HL-60/S4 (cell line): Measurements from ENCODE around the gene BORCS5.
"Not testable (repeated sequence)": the region's sequence is repeated elsewhere in the genome, so short reads cannot be mapped to it uniquely, and the experiment has no call there.

Experiments
- in situ Hi-C: fragments of 300-500 bp; cut with MboI; formaldehyde crosslinking; loops from 2 replicates; pipeline ENCODE4 v1.14.3; 2022; ENCODE audit warnings: low sequenced_read_pairs

BORCS5 gene

DNA sequence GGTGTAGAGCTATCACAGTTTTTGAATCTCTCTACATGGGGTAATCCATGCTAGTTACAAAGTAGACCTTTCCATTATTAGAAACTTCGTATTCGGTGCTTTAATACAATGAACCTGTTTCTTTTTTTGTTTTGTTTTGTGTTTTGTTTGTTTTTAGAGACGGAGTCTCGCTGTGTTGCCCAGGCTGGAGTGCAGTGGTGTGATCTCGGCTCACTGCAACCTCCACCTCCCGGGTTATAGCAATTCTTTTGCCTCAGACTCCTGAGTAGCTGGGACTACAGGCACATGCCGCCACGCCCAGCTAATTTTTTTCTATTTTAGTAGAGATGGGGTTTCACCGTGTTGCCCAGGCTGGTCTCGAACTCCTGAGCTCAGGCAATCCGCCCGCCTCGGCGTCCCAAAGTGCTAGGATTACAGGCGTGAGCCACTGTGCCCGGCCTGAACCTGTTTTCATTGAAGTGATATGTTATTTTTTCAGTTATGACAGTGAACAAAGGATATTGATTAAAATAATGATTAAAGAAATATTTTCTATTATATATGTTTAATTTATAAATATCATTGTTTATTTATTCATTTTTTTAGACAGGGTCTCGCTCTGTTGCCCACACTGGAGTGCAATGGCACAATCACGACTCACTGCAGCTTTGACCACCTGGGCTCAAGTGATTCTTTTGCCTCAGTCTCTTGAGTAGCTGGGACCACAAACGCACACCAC is 5.3 kb upstream of the BORCS5 start:
- in situ Hi-C loops = not testable (repeated sequence)

DNA sequence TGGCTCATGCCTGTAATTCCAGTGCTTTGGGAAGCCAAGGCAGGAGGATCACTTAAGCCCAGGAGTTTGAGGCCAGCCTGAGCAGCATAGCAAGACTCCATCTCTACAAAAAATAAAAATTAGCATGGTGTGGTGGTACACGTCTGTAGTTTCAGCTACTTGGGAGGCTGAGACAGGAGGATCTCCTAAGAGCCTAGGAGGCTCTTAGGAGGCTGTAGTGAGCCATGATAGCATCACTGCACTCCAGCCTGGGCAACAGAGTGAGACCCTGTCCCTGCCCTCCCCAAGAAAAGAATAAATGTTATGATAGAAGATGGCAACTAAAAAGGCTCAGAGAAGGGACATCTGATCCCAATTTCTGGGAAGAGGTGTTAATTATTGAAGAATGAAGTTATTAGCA is 3.6 kb upstream of the BORCS5 start:
- in situ Hi-C loops = no loop called here

DNA sequence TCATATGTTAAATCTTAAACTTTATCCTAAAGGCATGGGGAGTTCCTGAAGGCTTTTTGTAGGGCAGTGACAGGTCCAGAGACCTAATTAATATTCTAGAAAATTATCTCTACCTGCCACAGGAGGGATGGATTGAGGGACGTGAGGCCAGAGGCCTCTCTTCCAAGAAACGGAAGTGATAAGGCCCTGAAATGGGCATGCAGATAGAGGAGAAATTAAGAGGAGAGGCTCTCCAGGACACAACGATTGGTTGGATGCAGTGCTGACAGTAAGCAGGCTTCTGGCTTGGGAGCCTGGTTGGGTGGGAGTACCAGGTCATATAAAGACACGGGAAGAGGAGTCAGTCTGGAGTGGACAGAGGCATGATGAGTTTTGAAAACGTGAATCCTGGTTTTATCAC is 3.1 kb upstream of the BORCS5 start:
- in situ Hi-C loops = no loop called here

DNA sequence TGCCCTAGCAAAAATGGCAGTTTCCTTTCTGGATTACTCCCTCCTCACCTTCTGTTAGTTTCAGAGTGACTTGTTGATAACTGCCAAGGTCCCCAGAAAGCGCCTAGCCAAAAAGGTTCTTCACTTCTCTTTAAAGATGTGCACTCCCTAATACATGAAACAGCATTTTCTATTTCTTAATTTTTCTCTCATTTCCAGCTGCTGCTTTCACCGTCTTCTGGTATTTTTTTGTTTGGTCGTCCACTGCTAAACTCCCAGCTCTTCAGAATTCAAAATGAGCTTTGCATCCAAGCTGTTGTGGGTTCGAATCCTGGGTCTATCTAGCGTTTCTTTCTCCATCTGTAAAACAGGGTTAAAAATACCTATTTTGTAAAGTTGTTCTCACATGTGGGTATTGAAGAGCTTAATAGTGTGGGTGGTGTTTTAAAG is 397 bp upstream of the BORCS5 start:
- in situ Hi-C loops = no loop called here

DNA sequence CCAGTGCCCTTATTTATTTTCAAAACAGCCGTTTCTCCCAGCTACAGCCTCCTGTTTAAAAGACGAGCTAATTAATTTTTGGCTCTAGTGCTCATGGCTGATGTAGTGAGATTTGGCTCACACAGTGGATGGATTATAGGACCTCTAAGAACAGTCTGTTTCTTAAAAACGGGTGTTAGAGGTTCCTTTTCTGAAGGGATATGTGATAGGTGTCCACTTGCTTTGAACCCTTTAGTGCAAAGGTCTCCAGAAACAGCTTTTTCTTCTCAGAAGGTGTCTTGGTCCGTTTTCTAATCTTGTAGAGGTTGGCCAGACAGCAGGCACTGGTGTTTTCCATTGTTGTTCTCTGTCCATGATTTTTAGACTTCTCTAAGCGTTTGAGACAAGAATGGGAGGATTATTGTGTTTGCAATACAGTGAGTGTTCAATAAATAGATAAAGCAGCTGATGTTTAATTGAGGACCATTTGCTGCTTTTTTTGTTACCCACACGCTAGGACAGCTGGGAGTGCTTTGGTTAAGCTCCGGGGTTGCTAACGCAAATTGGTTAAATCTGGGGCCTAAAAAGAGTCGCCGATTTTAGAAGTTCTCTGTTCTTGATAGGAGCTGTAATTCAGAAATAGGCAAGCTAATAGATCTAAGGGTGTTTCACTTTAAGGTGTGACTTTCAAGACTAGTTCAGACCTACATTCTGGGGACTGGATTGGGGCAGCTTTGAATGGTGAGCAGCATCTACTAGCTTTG is 1.0 kb downstream of the BORCS5 start:
- in situ Hi-C loops = no loop called here

DNA sequence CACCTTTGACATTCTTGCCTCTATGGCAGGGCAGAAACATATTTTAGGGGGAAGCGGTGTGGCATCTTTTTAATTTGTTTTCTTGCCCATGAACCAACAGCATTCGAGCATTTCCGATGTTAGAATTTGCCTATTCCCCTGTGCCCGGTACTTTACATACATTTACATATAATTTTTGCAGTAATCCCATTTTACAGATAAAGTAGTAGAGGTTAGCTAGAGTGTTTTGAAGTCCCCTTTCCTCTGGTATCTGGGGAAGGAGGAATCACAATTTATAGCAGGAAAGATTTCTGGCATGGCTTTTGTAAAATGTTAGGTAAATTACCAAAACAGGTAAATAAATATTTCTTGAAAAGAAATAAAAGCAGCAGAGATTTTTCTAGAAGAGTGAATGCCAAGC is 1.6 kb downstream of the BORCS5 start:
- in situ Hi-C loops = no loop called here

DNA sequence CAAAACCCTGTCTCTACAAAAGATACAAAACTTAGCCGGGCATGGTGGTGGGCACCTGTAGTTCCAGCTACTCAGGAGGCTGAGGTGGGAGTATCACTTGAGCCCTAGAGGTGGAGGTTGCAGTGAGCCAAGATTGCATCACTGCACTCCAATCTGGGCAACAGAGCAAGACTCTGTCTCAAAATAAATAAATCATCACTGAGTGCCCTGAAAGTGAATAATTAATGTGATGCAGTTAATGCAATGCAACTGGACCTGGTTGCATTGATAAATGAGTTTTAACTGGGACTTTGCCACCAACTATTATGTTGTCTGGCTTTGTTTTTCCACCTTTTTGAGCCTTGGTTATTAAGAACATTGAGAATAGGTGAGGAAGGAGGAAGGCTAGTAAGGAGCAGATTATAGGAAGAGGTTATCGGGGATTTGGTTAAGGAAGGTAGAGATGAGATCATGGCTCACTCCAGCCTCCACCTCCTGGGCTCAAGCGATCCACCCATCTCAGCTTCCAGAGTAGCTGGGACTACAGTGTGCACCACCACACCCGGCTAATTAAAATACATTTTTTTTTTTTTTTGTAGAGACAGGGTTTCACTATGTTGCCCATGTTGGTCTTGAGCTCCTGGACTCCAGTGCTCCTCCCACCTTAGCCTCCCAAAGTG is 8.0 kb downstream of the BORCS5 start:
- in situ Hi-C loops = no loop called here

DNA sequence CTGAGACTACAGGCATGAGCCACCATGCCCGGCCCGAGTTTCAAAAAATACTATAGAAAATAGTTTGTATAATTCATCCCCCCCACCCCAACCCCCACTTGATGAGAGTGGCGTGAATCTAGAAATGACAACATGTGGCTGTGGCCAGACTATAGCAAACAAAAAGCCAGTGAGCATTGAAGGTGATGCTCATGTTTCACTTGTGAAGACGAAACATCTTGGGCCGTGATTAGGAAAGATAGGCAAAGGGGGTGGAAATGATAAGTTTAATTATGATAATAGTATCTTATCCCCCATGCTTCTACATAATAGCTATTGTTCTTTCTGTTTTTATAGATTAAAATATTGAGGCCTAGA is 8.5 kb downstream of the BORCS5 start:
- in situ Hi-C loops = no loop called here

DNA sequence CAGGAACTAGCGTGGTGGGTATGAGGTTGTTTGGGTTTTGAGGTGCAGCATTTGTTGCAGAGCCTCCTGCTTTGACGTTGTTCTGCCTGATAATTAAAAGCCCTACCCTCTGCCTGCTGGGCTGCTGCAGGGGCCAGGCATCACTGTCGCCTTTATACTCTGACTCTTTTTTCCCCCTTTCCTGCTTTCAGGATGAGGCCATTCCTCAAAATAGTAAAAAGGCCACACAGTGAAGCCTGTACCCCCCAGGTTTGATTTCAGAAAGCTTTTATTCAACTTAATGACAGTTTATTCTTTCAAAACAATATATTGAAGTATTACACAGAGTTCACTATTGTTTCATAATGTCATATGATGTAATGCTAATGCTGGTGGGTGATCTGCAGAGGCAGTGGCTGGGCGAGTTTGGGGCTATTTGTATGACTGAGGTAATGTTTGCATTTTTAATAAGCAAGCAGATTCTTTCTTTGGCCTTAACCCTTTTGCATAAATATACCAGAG is 9.1 kb downstream of the BORCS5 start:
- in situ Hi-C loops = no loop called here

DNA sequence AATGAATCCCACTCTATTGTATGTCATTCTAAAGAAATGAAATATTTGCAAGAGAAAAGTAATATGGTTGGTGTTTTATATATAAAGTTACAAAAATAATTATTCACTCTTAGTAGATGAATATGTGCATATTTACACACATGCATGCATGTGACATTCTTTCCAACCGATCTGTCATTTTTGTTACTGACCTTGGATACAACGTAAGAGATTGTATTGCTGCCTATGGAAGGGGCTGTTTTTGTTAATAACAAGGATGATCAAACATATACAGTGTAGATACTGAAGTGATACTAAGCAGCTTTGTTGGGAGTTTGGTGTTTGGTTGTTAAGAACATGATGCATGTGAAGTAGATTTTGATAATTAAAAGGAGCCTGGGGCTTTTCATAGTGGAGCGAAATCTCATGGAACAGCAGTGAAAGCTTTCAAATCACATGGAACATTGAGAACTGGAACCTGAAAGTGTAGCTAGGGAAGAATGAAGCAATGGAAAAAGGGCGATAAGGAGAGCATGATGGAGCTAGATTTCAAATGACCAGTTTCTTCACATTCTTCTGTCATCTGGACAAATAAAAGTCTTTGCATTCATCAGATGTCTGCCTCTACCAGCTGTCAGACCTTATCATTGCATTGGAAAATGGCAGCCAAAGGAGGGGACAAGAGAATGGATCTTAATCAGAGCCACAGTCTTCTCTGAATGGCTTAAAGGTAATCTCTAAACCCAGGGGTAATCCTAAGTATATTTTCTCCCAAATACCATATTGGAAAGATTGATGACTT is 10.0 kb downstream of the BORCS5 start:
- in situ Hi-C loops = no loop called here

DNA sequence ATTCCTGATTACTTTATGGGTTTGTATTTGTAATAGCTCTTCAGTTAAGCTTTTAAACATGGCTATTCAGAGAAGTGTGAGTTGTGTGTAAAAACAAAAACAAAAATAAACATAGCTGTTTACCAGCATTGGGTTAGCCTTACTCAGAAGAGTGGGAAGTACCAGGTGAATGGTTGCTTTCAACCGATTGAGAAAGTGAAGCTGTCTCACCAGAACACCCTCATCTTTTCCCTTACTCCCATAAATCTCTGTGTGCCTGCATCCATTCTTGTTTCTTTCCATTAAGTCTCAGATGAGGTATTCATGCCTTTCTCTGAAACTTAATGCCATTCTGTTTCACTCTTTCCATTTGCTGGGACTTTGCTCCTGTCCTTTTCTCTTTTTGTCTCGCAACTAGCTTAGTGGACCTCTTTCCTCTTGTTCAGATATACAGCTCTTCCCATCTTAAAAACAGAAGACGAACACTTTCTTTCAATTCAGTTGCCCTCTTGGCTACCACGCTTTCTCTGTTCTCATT is 10.7 kb downstream of the BORCS5 start:
- in situ Hi-C loops = no loop called here

DNA sequence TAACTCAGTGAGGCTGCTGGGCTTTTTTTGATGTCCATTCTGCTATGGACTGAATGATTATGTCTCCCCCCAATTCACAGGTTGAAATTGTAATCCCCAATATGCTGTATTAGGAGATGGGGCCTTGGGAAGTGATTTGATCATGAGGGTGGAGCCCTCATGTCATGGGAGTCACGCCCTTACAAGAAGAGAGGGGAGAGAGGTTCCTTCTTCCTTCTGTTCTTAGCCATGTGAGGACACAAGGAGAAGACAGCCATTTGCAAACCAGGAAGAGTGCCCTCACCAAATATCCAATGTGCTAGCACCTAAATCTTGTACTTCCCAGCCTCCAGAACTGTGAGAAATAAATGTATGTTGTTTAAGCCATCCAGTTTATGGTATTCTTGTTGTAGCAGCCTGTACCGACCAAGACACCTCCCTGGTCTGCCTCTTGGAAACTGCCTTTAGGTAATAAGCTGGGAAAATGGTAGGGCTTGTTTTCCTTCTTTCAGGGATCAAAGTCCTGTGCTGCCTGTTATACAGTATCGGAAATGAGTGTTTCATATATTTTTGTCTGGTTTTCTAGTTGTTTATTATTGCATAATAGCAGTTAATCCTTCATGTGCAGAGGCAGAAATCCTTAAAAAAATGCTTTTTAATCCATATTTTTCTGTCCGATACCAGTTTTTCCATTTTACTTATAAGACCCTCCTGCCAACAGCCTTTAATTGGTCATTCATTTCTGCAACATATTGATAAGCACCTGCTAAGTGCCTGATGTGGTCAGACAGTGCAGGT is 16.3 kb downstream of the BORCS5 start:
- in situ Hi-C loops = loop anchor here (10.0 kb wide), 1 partner anchor 342 kb away; the partner anchor contains the start of gene CDKN1B

DNA sequence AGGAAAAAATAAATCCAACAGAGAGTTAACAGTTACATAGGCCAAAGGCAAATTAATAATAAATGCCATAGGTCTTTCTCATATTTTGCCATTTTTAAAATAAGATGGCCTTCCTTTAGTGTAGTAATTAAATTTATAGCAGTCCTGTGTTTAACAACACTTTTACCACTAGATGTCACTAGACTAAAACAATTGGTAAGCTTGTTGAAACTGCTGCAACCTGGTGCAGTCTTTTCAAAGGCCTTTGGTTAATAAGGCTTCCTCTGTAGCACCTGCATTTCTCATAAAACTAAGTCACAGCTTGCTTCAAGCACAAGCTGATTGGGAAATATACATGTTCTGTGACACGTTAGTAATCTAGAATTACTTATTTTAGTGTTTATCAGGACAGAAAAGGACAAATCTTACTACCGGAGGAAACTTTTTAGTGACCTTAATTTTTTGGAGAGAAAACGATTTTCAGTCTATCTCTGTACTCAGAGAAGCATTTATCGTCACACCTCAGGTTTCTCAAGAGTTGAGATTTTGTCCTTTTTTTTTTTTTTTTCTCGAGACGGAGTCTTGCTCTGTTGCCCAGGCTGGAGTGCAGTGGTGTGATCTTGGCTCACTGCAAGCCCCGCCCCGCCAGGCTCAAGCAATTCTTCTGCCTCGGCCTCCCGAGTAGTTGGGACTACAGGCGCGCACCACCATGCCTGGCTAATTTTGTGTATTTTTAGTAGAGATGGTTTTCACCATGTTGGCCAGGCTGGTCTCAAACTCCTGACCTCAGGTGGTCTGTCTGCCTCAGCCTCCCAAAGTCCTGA is 20.0 kb downstream of the BORCS5 start:
- in situ Hi-C loops = loop anchor here (10.0 to 25.0 kb wide), 2 partner anchors 185 to 338 kb away; partner anchors contain the start of genes CDKN1B and DUSP16

DNA sequence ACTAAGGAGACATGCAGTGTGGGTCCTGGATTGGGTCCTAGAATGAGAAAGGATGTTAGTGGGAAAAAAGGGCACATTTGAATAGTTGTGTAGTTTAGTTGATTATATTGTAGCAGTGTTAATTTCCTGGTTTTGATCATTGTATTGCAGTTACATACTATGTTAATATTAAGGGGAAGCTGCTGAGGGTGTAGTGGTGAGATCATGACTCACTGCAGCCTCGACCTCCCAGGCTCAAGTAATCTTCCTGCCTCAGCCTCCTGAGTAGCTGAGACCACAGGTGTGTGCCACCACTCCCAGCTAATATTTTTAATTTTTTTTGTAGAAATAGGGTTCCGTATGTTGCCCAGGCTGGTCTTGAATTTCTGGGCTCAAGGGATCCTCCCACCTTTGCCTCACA is 21.7 kb downstream of the BORCS5 start:
- in situ Hi-C loops = loop anchor here (10.0 to 25.0 kb wide), 2 partner anchors 184 to 336 kb away; partner anchors contain the start of genes CDKN1B and DUSP16

DNA sequence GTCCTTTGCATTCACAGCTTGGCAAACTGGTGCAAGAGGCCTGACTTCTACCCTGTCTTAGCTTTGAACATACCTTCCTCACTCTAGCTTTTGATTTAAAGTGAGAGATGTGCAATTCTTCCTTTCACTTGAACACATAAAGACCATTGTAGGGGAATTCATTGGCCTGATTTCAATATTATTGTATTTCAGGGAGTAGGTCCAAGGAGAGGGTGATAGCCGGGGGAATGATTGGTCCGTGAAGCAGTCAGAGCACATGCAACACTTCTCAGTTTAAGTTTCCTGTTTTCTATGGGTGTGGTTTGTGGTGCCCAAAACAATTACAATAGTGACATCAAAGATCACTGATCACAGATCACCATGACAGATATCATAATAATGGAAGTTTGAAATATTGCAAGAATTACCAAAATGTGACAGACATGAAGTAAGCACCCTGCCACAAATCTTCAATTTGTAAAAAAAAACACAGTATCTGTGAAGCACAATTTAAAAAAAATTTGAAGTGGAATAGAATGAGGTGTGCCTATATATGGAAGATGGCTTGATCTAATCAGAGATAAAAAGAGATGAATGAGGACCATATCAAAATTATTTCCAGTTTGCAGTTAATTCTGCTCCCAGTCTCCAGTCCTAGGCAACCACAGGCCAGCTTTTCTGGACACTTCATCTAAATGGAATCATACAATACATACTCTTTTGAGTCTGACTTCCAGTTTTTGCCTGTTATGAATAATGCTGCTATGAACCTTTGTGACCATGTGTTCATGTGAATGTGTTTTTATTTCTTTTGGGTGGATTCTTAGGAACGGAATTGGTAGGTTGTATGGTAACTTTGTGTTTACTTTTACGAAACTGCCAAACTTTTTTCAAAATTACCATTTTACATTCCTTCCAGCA is 23.2 kb downstream of the BORCS5 start:
- in situ Hi-C loops = loop anchor here (10.0 to 25.0 kb wide), 2 partner anchors 182 to 335 kb away; partner anchors contain the start of genes CDKN1B and DUSP16

DNA sequence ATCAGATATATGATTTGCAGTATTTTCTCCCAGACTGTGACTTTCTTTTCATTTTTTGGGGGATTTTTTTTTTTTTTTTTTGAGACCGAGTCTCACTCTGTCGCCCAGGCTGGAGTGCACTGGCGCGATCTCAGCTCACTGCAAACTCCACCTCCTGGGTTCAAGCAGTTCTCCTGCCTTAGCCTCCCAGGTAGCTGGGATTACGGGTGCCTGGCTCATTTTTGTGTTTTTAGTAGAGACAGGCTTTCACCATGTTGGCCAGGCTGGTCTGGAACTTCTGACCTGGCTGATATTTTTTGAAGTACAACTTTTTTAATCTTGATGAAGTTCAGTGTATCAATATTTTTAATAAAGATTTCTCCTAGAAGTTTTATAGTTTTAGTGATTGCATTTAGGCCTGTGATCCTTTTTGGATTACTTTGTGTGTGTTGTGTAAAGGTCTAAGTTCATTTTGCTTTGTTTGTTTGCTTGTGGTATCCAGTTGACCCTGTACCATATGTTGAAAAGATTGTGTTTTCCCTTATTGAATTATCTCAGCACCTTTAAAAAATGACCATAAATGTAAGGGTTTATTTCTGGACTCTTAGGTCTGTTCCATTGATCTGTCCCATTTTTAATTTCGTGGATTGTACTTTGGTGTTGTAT is 24.2 kb downstream of the BORCS5 start:
- in situ Hi-C loops = loop anchor here (25.0 kb wide), 1 partner anchor 181 kb away; the partner anchor contains the start of gene DUSP16

DNA sequence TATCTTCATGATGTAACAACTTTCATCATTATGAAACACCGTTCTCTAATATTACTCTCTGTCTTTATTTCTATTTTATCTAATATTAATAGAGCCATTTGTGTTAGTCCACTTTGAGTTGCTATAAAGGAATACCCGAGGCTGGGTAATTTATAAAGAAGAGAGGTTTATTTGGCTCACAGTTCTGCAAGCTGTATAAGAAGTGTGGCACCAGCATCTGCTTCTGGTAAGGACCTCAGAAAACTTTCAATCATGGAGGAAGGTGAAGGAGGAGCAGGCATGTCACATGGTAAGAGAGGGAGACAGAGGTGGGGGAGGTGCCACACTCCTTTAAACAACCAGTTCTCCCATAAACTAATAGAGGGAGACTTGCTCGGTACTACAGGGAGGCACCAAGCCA is 25.1 kb downstream of the BORCS5 start:
- in situ Hi-C loops = loop anchor here (25.0 kb wide), 1 partner anchor 180 kb away; the partner anchor contains the start of gene DUSP16
